C4-2B (cell line): ENCODE results near the gene ANKEF1.

Experiments used
- ZFX ChIP-seq: fragments of 450-650 bp; IDR thresholded peaks from 2 replicates; pipeline ENCODE4 v1.6.1; 2017
- TF ChIP-seq, protein P1 (sequence below): fragments of 450-650 bp; conservative IDR thresholded peaks from 2 replicates; pipeline ENCODE4 v1.5.1; 2017; ENCODE audit warnings: mild to moderate bottlenecking

DNA sequence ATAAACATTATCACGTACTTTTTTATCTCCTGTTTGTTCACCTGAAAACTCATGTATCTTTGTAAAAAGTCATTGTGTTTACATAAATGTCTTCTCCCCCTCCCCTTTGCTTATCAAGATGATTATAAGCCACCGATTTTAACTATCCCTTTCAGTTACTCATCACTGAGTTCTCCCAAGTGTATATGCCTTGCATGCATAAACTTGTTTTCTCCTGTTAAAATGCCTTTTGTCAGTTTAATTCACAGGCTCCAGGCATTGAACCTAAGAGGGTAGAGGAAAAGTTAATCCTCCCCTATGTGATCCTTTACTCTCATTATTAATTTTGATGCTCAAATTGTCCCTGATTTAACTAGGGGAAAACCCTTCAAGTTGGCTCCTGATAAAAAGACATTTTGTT lies 24.2 kb downstream of the ANKEF1 start:
- TF ChIP-seq, protein P1, sequence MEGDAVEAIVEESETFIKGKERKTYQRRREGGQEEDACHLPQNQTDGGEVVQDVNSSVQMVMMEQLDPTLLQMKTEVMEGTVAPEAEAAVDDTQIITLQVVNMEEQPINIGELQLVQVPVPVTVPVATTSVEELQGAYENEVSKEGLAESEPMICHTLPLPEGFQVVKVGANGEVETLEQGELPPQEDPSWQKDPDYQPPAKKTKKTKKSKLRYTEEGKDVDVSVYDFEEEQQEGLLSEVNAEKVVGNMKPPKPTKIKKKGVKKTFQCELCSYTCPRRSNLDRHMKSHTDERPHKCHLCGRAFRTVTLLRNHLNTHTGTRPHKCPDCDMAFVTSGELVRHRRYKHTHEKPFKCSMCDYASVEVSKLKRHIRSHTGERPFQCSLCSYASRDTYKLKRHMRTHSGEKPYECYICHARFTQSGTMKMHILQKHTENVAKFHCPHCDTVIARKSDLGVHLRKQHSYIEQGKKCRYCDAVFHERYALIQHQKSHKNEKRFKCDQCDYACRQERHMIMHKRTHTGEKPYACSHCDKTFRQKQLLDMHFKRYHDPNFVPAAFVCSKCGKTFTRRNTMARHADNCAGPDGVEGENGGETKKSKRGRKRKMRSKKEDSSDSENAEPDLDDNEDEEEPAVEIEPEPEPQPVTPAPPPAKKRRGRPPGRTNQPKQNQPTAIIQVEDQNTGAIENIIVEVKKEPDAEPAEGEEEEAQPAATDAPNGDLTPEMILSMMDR = no peak
- no peak for TF ChIP-seq ZFX
